Mucosa of descending colon (tissue), 3 donors: ENCODE measurements around the gene PHKB. TPM values are rescaled to one million over a fixed set of nuclear protein-coding genes. Genes with fewer than 3 reads are reported as not detected.

Experiments
- ATAC-seq: fragments of 200-7000 bp; cut with Tn5 transposase; one replicate; pipeline ENCODE4 v1.9.1; 2020; ENCODE audit warnings: mild to moderate bottlenecking, moderate library complexity
- DNase-seq, 3 donors: peaks; one replicate each; pipeline ENCODE4 v3.0.0-alpha.2; 2020
- H3K36me3 ChIP-seq: fragments of 200-600 bp; one replicate; pipeline ENCODE4 v1.8.0; 2021; ENCODE audit warnings: low read depth, mild to moderate bottlenecking
- H3K4me1 ChIP-seq: fragments of 200-600 bp; one replicate; pipeline ENCODE4 v1.8.0; 2021; ENCODE audit warnings: low read depth, mild to moderate bottlenecking
- H3K4me3 ChIP-seq: fragments of 200-600 bp; one replicate; pipeline ENCODE4 v1.8.0; 2021; ENCODE audit warnings: mild to moderate bottlenecking
- H3K9me3 ChIP-seq: fragments of 200-600 bp; one replicate; pipeline ENCODE4 v1.8.0; 2021; ENCODE audit warnings: mild to moderate bottlenecking
- CTCF ChIP-seq: fragments of 200-600 bp; IDR thresholded peaks from one replicate; pipeline ENCODE4 v1.8.0; 2022; ENCODE audit warnings: antibody characterized with exemption, mild to moderate bottlenecking
- intact Hi-C, 2 donors: fragments of 100-400 bp; cut with DNase I in 1 of 2; cut with micrococcal nuclease in 1 of 2; formaldehyde crosslinking; loops; one replicate each; pipeline versions ENCODE4 v1.11.0 to v1.11.1; 2022; cut with DNase I, micrococcal nuclease
- total RNA-seq, 3 donors: library from RNA; stranded (reverse); fragmentation: NEBNext Ultra II Directional in 2 of 3; extraction: Animal tissue kit (Norgen Biotek cat#: 25700) in 2 of 3; gene quantifications; one replicate each; pipeline versions ENCODE4 v1.2.1 to v1.2.4, GENCODE V29; 2021 to 2023
- donor health status: DM: no; HTN: no; CAD: no; lungs with moderate emphysema.
- donor health status: DM: no; HTN: no; CAD: no.
- donor health status: DM: no; HTN: yes; CAD: no.

PHKB gene
- total RNA-seq, 3 donors from 2014 or later, result 67.8 to 101 (median 81.4) TPM

- intact Hi-C loops, result no loop called here
- DNase-seq (peak in 2 of 3 donors; percentile 47 to 79), ATAC-seq (peak; percentile 94)
- H3K4me1 ChIP-seq, result no peaks in the 10 kb centered on the region
- no peak overlapping the region for H3K4me3 ChIP-seq
- no peak for TF ChIP-seq CTCF
- H3K36me3 ChIP-seq, result no peaks in the 10 kb centered on the region
- no peaks in the 10 kb centered on the region for H3K9me3 ChIP-seq
Observed at GRCh38 chr16:47734987-47735594, 274.0 kb downstream of the PHKB start.

GRCh38 chr16:47750371-47750770 lies 289.2 kb downstream of the PHKB start:
- intact Hi-C loops, result no loop called here
- DNase-seq (no peak), ATAC-seq (no peak)

More at GRCh38 chr16:47750371-47750770, 289.2 kb downstream of the PHKB start:
- no peaks in the 10 kb centered on the region for H3K9me3 ChIP-seq
- no peaks in the 10 kb centered on the region for H3K36me3 ChIP-seq
- no peak overlapping the region for H3K4me3 ChIP-seq
- no peak for TF ChIP-seq CTCF
- H3K4me1 ChIP-seq, result no peaks in the 10 kb centered on the region

Other genes starting within 250 kb of the PHKB start
- 10 to 100 TPM; 53.7 to 82.7 (median 73.9) TPM for gene ITFG1, start 268 bp upstream of the PHKB start, total RNA-seq